GM21447 (cell line): ENCODE results near the gene MLH1.
"Not testable (repeated sequence)": the region's sequence is repeated elsewhere in the genome, so short reads cannot be mapped to it uniquely, and the experiment has no call there.

Source experiments
- ATAC-seq: cut with Tn5 transposase; IDR thresholded peaks from one replicate; pipeline ENCODE4 v1.9.1; 2021; ENCODE audit not compliant: unreplicated experiment

MLH1 gene

GRCh38 chr3:36993326-36994283, at the start of gene MLH1:
Gene MLH1 (plus strand): TSS chr3:36993518. CDS start chr3:36993548, 30 bp downstream.
- peak; percentile 89 for ATAC-seq

- ATAC-seq, result no peak
These were observed 49.7 kb upstream of the MLH1 start for GRCh38 chr3:36943601-36944000.

- ATAC-seq, result peak; percentile 48
These were observed 49.2 kb upstream of the MLH1 start for GRCh38 chr3:36944012-36944640.

GRCh38 chr3:36944641-36945270, 48.6 kb upstream of the MLH1 start, which contains the start of gene TRANK1:
Gene TRANK1 (minus strand): TSS chr3:36945054. CDS start chr3:36944809, 245 bp downstream.
- ATAC-seq, result peak; percentile 68

GRCh38 chr3:36945333-36945980, 47.9 kb upstream of the MLH1 start:
- no peak for ATAC-seq

- ATAC-seq, result not testable (repeated sequence)
These were observed 45.5 kb upstream of the MLH1 start for GRCh38 chr3:36947814-36948213.

- no peak for ATAC-seq
These were observed 38.7 kb upstream of the MLH1 start for GRCh38 chr3:36954452-36955134.

GRCh38 chr3:36956155-36956554, 37.2 kb upstream of the MLH1 start:
- no peak for ATAC-seq

- ATAC-seq, result no peak
These were observed 36.3 kb upstream of the MLH1 start for GRCh38 chr3:36957063-36957462.

- ATAC-seq, result no peak
These were observed 35.2 kb upstream of the MLH1 start for GRCh38 chr3:36957862-36958686.

- ATAC-seq, result no peak
These were observed 33.5 kb upstream of the MLH1 start for GRCh38 chr3:36959821-36960220.

- ATAC-seq, result no peak
These were observed 32.8 kb upstream of the MLH1 start for GRCh38 chr3:36960502-36960901.

- not testable (repeated sequence) for ATAC-seq
These were observed 30.3 kb upstream of the MLH1 start for GRCh38 chr3:36963008-36963407.

GRCh38 chr3:36964331-36964730, 29.0 kb upstream of the MLH1 start:
- ATAC-seq, result no peak

GRCh38 chr3:36964817-36965216, 28.5 kb upstream of the MLH1 start:
- ATAC-seq, result no peak

GRCh38 chr3:36965440-36965839, 27.9 kb upstream of the MLH1 start:
- ATAC-seq, result no peak

- ATAC-seq, result no peak
These were observed 24.2 kb upstream of the MLH1 start for GRCh38 chr3:36969085-36969484.

- ATAC-seq, result peak; percentile 98
These were observed 23.5 kb upstream of the MLH1 start for GRCh38 chr3:36969540-36970432.

GRCh38 chr3:36972163-36972562, 21.2 kb upstream of the MLH1 start:
- no peak for ATAC-seq
